ENCODE measurements around the gene ITGB7.

Gene ITGB7

DNA sequence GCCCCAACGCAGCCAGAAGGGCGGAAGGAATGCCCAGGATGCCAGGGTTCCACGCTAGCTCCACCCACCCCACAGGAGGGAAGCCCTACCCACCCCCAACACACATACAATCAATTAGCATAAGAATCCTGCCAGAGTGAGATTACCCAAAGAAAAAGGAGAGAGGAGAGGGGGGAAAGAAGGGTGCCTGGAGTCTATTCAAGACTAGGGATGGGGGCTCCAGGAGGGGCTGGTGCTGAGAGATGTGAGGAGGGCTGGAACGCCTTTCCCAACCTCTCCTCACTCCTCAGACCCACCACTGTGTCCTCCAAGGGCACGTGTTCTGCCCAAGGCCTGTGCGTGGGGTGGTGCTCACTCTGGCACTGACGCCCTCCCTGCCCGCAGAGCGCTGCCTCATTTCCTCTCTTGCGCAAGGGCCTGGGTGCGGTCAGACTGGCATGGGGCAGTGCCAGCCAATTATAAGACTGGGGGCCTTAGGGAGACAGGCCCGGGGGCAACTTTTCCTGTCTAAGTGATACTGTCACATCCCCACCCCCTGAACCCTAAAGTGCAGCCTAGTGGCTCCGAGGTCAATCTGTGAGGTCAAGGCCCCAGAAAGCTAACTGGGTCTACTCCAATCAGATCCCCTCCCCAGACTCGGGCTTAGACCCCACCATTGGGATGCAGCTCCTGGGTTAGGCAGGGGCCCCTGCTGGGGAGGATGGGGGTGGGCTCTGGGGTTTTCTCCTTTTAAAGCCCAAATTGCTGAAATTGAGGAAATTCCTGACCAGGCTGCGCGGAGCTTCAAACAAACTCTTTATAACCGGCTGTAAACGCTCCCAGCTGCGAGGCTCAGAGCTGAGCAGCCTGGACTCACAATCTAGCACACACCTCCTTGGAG lies 10.2 kb upstream of the ITGB7 start:
- Histone ChIP-seq H3K4me3 (replicated peaks; ENCODE audit: low read depth, low read length) (no peak overlapping the region), H3K27me3 (replicated peaks; ENCODE audit: control insufficient read depth, insufficient read depth, low read length) (no peaks in the 10 kb centered on the region), H3K36me3 (ENCODE audit: control insufficient read depth, insufficient read depth, low read length) (peaks cover 5% of the 10 kb centered on the region)
- TF ChIP-seq, protein P1, sequence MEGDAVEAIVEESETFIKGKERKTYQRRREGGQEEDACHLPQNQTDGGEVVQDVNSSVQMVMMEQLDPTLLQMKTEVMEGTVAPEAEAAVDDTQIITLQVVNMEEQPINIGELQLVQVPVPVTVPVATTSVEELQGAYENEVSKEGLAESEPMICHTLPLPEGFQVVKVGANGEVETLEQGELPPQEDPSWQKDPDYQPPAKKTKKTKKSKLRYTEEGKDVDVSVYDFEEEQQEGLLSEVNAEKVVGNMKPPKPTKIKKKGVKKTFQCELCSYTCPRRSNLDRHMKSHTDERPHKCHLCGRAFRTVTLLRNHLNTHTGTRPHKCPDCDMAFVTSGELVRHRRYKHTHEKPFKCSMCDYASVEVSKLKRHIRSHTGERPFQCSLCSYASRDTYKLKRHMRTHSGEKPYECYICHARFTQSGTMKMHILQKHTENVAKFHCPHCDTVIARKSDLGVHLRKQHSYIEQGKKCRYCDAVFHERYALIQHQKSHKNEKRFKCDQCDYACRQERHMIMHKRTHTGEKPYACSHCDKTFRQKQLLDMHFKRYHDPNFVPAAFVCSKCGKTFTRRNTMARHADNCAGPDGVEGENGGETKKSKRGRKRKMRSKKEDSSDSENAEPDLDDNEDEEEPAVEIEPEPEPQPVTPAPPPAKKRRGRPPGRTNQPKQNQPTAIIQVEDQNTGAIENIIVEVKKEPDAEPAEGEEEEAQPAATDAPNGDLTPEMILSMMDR (IDR thresholded peaks at IDR 0.05; ENCODE audit: insufficient read depth, low read length, poor library complexity, severe bottlenecking), result no peak
- no peak for DNase-seq (ENCODE audit: extremely low read depth, insufficient read length)

DNA sequence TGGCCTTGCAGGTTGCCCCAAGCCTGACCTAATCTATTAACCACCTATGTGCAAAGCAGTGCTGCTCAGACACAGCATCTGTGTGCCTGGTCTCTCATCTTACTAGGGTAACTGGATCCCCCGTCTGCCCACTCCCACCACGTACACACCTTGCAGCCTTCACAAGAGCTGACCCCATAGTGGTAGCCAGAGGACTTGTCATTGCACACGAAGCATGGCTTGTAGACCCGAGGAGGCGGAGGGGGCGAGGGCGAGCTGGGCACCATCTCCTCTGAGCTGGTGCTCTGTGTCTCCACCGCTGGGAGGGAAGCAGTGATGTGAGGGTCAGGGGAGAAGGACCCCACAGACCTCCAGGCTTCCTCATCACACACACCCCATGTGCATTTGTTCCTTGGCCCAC lies 8.4 kb upstream of the ITGB7 start:
- Histone ChIP-seq H3K4me3 (replicated peaks; ENCODE audit: low read depth, low read length) (no peak overlapping the region), H3K36me3 (ENCODE audit: control insufficient read depth, insufficient read depth, low read length) (peaks cover 10% of the 10 kb centered on the region), H3K27me3 (replicated peaks; ENCODE audit: control insufficient read depth, insufficient read depth, low read length) (no peaks in the 10 kb centered on the region)
- no peak for DNase-seq (ENCODE audit: extremely low read depth, insufficient read length)
- TF ChIP-seq, protein P1 (IDR thresholded peaks at IDR 0.05; ENCODE audit: insufficient read depth, low read length, poor library complexity, severe bottlenecking), result no peak

DNA sequence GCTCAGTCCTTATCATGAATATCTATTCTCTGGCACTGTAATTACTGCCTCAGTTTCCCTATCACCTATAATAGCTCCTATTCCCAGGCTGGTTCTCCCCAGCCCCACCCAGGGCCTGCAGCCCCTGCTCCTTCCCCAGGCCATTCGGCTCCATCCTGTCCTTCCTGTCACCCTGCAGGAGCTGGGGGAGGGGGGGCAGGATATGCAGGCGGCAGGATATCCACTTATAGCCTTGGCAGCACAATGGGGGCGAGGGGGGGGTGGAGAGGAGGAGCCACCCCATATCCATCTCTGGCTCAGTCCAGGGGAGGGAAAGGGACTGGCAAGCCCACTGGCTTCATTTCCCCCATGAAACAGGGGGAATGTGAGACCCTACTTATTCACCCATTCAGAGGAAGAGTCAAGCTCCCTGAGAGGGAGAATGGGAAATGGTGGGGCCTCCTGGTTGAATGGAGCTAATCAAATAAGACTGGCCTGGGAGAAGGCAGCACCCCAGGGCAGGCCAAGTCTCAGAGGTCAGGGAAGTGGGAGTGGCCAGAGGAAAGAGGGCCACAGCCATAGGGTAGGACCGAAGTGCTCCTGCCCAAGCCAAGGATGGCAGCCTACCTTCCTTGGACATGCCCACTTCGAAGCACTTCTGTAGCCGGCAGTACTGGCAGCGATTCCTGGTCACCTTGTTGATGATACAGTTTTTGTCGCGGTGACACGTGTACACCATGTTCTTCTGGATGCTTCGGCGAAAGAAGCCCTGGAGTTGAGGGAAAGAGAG lies 7.8 kb upstream of the ITGB7 start:
- no peaks in the 10 kb centered on the region for H3K27me3 ChIP-seq (replicated peaks; ENCODE audit: control insufficient read depth, insufficient read depth, low read length)
- no peak overlapping the region for H3K4me3 ChIP-seq (replicated peaks; ENCODE audit: low read depth, low read length)
- peaks cover 10% of the 10 kb centered on the region for H3K36me3 ChIP-seq (ENCODE audit: control insufficient read depth, insufficient read depth, low read length)
- DNase-seq (ENCODE audit: extremely low read depth, insufficient read length), result no peak
- TF ChIP-seq, protein P1 (IDR thresholded peaks at IDR 0.05; ENCODE audit: insufficient read depth, low read length, poor library complexity, severe bottlenecking), result no peak

DNA sequence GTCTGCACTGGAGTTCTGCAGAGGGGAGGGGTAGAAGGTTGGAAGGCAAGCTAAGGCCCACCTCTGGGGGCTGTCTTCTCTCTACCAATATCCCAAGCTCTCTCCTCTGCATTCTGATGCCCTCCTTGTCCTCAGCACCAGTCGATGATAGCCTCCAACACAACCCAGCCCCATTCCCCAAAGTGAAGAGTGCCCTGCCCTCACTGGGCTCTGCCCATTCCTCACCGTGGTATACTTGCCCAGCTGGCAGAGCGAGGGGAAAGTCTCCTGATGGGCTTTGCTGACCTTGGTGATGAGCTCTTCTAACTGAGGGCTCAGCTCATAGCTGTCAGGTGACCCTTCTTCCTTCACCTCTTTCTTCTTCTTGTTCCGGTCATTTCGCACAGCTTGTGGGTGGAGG lies 7.2 kb upstream of the ITGB7 start:
- DNase-seq (ENCODE audit: extremely low read depth, insufficient read length), result no peak
- H3K27me3 ChIP-seq (replicated peaks; ENCODE audit: control insufficient read depth, insufficient read depth, low read length), result no peaks in the 10 kb centered on the region
- TF ChIP-seq, protein P1 (IDR thresholded peaks at IDR 0.05; ENCODE audit: insufficient read depth, low read length, poor library complexity, severe bottlenecking), result no peak
- H3K36me3 ChIP-seq (ENCODE audit: control insufficient read depth, insufficient read depth, low read length), result peaks cover 10% of the 10 kb centered on the region
- H3K4me3 ChIP-seq (replicated peaks; ENCODE audit: low read depth, low read length), result no peak overlapping the region

DNA sequence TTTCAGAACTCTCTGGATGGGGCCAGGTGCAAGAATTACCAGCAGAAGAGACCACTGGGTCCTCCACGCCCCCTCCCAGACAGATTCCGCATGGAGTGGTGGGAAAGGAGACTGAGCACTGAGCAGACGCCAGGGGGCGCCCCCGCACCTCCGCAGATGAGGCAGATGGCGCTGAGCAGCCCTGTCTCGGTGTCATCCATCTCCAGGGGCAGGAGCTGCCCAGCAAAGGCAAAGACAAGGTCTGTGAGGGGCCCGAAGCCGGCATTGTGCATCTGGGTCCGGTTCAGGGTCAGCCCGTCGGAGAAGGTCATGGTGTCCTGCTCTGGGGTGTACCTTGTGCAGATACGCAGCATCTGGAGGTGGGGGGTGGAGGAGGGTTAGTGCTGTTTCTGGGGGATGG lies 6.3 kb upstream of the ITGB7 start:
- Histone ChIP-seq H3K36me3 (ENCODE audit: control insufficient read depth, insufficient read depth, low read length) (peaks cover 10% of the 10 kb centered on the region), H3K27me3 (replicated peaks; ENCODE audit: control insufficient read depth, insufficient read depth, low read length) (no peaks in the 10 kb centered on the region), H3K4me3 (replicated peaks; ENCODE audit: low read depth, low read length) (no peak overlapping the region)
- DNase-seq (ENCODE audit: extremely low read depth, insufficient read length), result peak; percentile 67
- TF ChIP-seq, protein P1 (IDR thresholded peaks at IDR 0.05; ENCODE audit: insufficient read depth, low read length, poor library complexity, severe bottlenecking), result peak; percentile 97

All from GM06990 (cell line).